ENCODE data around the gene ARHGEF3.

ARHGEF3 gene

DNA sequence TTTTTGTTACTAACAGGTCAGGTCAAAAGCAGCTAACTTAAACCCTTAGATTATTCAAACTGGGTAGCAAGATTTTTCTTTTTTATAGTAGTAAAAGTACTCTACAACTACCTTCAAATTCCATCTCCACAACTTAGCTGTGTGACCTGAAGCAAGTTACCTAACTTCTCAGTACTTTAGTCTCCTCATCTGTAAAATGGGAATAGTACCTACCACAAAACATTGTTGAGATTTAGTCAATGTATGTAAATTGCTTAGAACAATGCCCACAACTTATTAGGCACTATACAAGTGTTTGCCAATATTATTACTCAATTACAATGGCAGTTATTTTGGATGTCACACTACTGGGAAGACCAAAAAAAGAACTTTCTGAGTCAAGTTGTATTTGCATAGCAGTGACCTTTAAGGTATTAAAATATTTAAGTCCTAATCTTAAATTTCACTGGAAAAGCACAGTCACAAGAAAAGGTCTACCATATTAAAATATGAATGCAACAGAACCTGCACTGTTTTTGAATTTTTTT is 121.6 kb downstream of the ARHGEF3 start:
- DNase-seq (ENCODE audit: low read depth), result no peak

Data from fibroblast of the conjunctiva (primary cell).